GM18861 (cell line): ENCODE results near the gene SPATS2.
"Not testable (repeated sequence)": the region's sequence is repeated elsewhere in the genome, so short reads cannot be mapped to it uniquely, and the experiment has no call there.

Source experiments
- ATAC-seq: cut with Tn5 transposase; IDR thresholded peaks from one replicate; pipeline ENCODE4 v1.9.1; 2021; ENCODE audit not compliant: unreplicated experiment

Gene SPATS2

GRCh38 chr12:49507139-49507538 is 139.9 kb downstream of the SPATS2 start:
- no peak for ATAC-seq

DNA sequence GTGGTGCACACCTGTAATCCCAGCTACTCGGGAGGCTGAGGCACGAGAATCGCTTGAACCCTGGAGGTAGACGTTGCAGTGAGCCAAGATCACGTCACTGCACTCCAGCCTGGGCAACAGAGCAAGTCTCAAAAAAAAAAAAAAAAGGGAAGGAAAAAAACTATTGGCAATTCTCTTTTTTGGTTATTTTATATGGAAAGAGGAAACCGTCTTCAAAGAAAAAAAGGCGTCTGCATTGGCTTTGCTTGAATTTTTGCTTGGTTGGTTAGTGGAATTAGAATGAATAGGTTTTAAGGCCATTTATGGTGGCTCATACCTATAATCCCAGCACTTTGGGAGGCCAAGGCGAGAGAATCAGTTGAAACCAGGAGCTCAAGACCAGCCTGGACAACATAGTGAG is 142.4 kb downstream of the SPATS2 start:
- ATAC-seq, result not testable (repeated sequence)

- ATAC-seq, result no peak
These were observed 144.1 kb downstream of the SPATS2 start for GRCh38 chr12:49511410-49511809.

- ATAC-seq, result no peak
These were observed 145.3 kb downstream of the SPATS2 start for GRCh38 chr12:49512546-49512945.

DNA sequence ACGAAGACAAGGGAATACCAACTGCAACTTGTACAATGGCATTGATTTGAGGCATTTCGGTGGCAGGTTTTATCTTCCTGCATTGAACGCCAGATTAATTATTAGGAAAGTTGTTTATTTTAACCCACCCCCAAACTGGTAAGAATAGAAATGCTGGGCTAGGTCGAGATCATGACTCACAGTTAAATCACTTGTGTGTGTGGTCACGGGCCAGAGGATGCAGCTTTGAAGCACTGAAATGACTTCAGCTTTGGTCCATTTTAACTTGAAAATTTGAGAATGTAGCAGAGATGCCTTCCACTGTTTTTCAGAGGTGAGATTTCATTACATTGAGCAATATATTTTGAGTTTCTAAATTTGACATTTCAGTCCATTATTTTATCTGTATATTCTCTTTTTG is 148.0 kb downstream of the SPATS2 start:
- no peak for ATAC-seq

DNA sequence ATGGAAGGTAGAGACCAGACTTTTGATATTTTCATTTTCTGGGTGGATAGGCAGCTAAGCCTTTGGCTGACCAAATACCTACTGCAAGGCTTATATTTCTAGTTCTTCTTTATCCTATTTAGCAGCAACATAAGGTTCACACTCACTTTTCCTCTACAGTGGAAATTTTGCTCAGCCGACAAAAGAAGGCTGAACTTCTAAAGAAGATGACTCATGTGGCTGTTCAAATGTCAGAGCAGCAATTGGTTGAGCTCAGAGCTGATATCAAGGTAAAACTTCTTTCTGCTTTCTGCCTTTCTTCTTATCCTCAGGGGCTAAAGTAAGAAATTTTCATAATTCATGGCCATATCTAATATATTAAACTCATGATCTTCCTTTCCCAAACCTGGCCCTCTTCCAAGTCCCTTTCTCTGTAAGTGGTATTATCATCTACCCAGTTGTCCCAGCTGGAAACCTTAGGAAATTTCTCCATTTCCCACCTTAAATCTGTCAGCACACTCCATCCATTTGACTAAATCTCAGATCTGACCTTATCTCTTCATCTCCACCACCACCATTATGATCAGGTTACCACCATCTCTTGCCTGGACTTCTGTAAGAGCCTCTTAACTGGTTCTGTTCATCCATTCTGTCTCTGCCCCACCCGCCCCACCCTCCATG is 151.8 kb downstream of the SPATS2 start:
- ATAC-seq, result no peak

- ATAC-seq, result no peak
These were observed 152.3 kb downstream of the SPATS2 start for GRCh38 chr12:49519574-49519936.

GRCh38 chr12:49521389-49521788 is 154.1 kb downstream of the SPATS2 start:
- no peak for ATAC-seq

DNA sequence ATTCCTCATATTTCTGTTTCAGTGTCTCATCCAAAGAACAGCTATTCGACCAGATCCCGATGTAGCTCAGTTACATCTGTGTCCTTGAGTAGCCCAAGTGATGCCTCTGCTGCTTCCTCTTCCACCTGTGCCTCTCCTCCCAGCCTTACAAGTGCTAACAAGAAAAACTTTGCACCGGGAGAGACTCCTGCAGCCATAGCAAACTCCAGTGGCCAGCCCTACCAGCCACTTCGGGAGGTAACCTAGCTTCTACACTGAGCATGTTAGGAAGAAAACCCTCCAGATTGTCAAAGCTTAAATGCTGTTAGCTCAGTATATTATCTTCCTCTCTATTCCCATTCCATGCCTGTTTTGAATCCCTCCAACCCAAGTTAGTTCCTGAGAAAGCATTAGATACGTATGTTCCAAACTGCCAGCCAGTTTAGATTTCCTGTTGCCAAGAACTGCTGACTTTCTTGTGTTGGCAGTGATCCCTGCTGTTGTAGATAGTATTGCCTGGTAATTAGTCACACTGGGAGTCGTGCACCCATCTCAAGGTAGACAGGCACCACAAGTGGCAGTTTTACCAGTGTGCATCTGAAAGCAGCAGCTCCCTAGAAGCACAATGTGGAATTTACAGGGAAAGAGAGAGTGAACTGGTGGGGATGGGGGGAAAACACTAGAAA is 157.5 kb downstream of the SPATS2 start:
- ATAC-seq, result no peak

GRCh38 chr12:49525942-49526341 is 158.7 kb downstream of the SPATS2 start:
- no peak for ATAC-seq

GRCh38 chr12:49527361-49528130 is 160.3 kb downstream of the SPATS2 start:
- no peak for ATAC-seq

DNA sequence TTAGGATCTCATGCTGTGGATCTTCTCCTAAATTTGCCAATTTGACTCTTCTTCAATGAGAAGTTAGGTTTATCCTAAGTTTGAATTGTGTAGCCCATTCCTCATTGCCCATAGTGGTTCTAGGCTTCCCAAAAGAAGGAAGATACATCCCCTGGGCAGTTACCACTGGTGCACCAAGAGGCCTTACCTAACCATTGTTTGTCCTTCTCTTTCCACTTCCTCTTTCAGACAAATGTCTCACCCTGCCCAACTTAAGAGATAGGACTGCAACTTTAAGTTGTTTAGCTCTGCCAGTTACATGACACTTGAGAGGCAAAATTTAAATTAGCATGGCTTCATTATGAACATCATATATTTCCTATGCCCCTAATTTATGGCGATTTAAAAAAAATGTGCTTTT is 162.2 kb downstream of the SPATS2 start:
- no peak for ATAC-seq

GRCh38 chr12:49531745-49532144 is 164.5 kb downstream of the SPATS2 start:
- ATAC-seq, result no peak

- no peak for ATAC-seq
These were observed 166.1 kb downstream of the SPATS2 start for GRCh38 chr12:49533331-49533730.

DNA sequence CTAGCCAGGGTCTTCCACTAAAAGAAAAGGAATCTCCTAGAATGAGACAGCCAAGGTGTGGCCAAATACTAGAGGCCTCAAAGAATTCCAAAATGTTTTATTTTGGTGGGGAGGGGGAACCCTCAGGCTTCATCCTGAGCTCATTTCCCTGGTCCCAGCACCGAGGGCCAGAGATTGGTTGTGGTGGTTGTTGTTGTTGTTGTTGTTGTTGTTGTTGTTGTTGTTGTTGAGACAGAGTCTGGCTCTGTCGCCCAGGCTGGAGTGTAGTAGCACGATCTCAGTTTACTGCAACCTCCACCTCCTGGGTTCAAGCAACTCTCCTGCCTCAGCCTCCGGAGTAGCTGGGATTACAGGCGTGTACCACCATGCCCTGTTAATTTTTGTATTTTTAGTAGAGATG is 166.9 kb downstream of the SPATS2 start:
- not testable (repeated sequence) for ATAC-seq

- no peak for ATAC-seq
These were observed 167.5 kb downstream of the SPATS2 start for GRCh38 chr12:49534731-49535278.

DNA sequence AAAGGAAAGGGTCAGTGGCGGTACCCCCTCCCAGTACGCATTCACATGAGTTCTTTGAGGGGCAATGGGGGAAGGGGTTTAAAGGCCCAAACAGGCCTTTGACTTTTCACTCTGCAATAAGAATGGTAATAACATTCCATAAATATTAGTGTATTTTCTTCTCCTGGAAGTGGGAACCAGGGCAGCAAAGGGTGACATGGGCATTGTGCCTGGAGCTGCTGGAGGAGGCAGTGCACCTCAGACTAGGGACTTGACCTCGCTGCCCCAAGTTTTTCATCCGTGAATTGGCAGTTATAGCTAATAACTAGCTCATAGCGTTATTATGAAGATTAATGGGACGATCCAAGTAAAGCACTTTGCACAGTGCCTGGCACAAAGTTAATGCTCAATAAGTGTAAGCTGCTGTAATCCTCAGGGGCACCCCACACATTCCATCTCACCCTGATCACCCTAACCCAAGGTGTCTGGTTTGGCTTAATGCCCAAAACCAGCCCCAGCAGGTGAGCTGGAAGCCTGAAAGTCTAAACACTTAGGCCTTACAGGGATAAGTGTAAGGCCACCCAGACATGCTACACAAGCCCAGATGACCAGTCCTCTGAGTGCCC is 168.8 kb downstream of the SPATS2 start:
- no peak for ATAC-seq

- no peak for ATAC-seq
These were observed 169.3 kb downstream of the SPATS2 start for GRCh38 chr12:49536526-49537071.

GRCh38 chr12:49537231-49537751 is 170.0 kb downstream of the SPATS2 start:
- ATAC-seq, result no peak

GRCh38 chr12:49537752-49538509 is 170.7 kb downstream of the SPATS2 start:
- no peak for ATAC-seq
